Loucy (cell line): Measurements from ENCODE around the gene SPPL2C.

ENCODE experiments used
- CTCF ChIP-seq: fragments of 200-600 bp; sonication (generic); conservative IDR thresholded peaks from 2 replicates; pipeline ENCODE4 v1.5.1; 2014; ENCODE audit warnings: mild to moderate bottlenecking, antibody characterized with exemption, low read length
- EZH2phosphoT487 ChIP-seq: fragments of 200-600 bp; IDR thresholded peaks from 2 replicates; pipeline ENCODE4 v1.6.1; 2018; ENCODE audit warnings: antibody characterized with exemption, mild to moderate bottlenecking, moderate library complexity, borderline replicate concordance

DNA sequence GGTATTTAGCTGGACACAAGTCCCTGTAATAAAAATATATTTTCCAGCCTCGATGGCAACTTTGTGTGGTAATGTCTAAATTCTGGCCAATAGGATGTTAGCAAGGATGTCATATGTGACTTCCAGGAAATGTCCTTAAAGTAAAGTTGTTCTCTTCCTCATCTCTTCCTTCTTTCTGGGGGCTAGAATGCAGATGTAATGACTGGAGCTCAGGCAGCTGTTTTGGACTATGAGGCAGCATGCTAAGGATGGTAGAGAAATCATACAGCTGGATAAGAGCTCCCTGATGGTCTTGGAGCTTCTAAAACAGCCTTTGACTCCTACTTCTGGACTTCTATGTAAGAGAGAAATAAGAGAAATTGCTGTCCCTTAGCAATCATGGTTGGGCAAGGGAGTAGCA is 32.8 kb downstream of the SPPL2C start:
- no peak for TF ChIP-seq CTCF
- TF ChIP-seq EZH2phosphoT487 = no peak
